ENCODE results near the gene KAT2A. TPM values are rescaled to one million over a fixed set of nuclear protein-coding genes. Genes with fewer than 3 reads are reported as not detected.
A peak's percentile ranks its signal among the peaks of the same experiment; 100 is the strongest.

KAT2A gene
- polyA plus RNA-seq, 1 donor, result 49.1 TPM

- Histone ChIP-seq H3K36me3 (ENCODE audit: control insufficient read depth, insufficient read depth, low read length) (peaks cover 3% of the 10 kb centered on the region), H3K27me3 (ENCODE audit: control insufficient read depth, insufficient read depth, low read length) (no peaks in the 10 kb centered on the region), H3K27ac (ENCODE audit: low read length) (no peak overlapping the region), H3K4me3 (ENCODE audit: low read length) (no peak overlapping the region), H3K4me1 (ENCODE audit: control insufficient read depth, insufficient read depth, low read length) (peaks cover 10% of the 10 kb centered on the region), H3K9me3 (ENCODE audit: control insufficient read depth, low read depth, low read length) (no peaks in the 10 kb centered on the region)
- WGBS (ENCODE audit: insufficient coverage, low lambda C conversion rate), result no CpG with 5 or more reads among the region's 3 CpGs
- DNase-seq, result no peak
Measured at GRCh38 chr17:42104264-42104663, 16.9 kb downstream of the KAT2A start.

- Histone ChIP-seq H3K4me1 (ENCODE audit: control insufficient read depth, insufficient read depth, low read length) (peaks cover 10% of the 10 kb centered on the region), H3K4me3 (ENCODE audit: low read length) (no peak overlapping the region), H3K9me3 (ENCODE audit: control insufficient read depth, low read depth, low read length) (no peaks in the 10 kb centered on the region), H3K36me3 (ENCODE audit: control insufficient read depth, insufficient read depth, low read length) (peaks cover 3% of the 10 kb centered on the region), H3K27me3 (ENCODE audit: control insufficient read depth, insufficient read depth, low read length) (peaks cover 4% of the 10 kb centered on the region), H3K27ac (ENCODE audit: low read length) (no peak overlapping the region)
- no peak for DNase-seq
- no CpG with 5 or more reads among the region's 11 CpGs for WGBS (ENCODE audit: insufficient coverage, low lambda C conversion rate)
Measured at GRCh38 chr17:42103221-42103954, 17.8 kb downstream of the KAT2A start.

GRCh38 chr17:42101513-42102292 lies 19.5 kb downstream of the KAT2A start:
- peak in 1 of 2 donors; percentile 48 for DNase-seq
- peaks cover 3% of the 10 kb centered on the region for H3K36me3 ChIP-seq (ENCODE audit: control insufficient read depth, insufficient read depth, low read length)
- WGBS (ENCODE audit: insufficient coverage, low lambda C conversion rate), result no CpG with 5 or more reads among the region's 14 CpGs
- peaks cover 9% of the 10 kb centered on the region for H3K4me1 ChIP-seq (ENCODE audit: control insufficient read depth, insufficient read depth, low read length)
- no peak overlapping the region for H3K27ac ChIP-seq (ENCODE audit: low read length)
- no peaks in the 10 kb centered on the region for H3K9me3 ChIP-seq (ENCODE audit: control insufficient read depth, low read depth, low read length)
- H3K4me3 ChIP-seq (ENCODE audit: low read length), result no peak overlapping the region
- H3K27me3 ChIP-seq (ENCODE audit: control insufficient read depth, insufficient read depth, low read length), result peaks cover 19% of the 10 kb centered on the region

GRCh38 chr17:42098730-42099399 lies 22.3 kb downstream of the KAT2A start:
- no peak for DNase-seq
- H3K4me1 ChIP-seq (ENCODE audit: control insufficient read depth, insufficient read depth, low read length), result peaks cover 9% of the 10 kb centered on the region
- no peaks in the 10 kb centered on the region for H3K9me3 ChIP-seq (ENCODE audit: control insufficient read depth, low read depth, low read length)
- H3K36me3 ChIP-seq (ENCODE audit: control insufficient read depth, insufficient read depth, low read length), result no peaks in the 10 kb centered on the region
- WGBS (ENCODE audit: insufficient coverage, low lambda C conversion rate), result no CpG with 5 or more reads among the region's 14 CpGs
- peaks cover 32% of the 10 kb centered on the region for H3K27me3 ChIP-seq (ENCODE audit: control insufficient read depth, insufficient read depth, low read length)
- H3K27ac ChIP-seq (ENCODE audit: low read length), result no peak overlapping the region
- H3K4me3 ChIP-seq (ENCODE audit: low read length), result no peak overlapping the region

GRCh38 chr17:42097691-42098631 lies 23.2 kb downstream of the KAT2A start, which contains the start of gene ZNF385C:
ZNF385C (minus strand) TSS chr17:42098473; CDS start chr17:42063056, 35,417 bp downstream.
- Histone ChIP-seq H3K4me3 (ENCODE audit: low read length) (no peak within 1 kb of the TSS), H3K27ac (ENCODE audit: low read length) (no peak within 1 kb of the TSS), H3K4me1 (ENCODE audit: control insufficient read depth, insufficient read depth, low read length) (peaks cover 9% of the 10 kb centered on the region), H3K27me3 (ENCODE audit: control insufficient read depth, insufficient read depth, low read length) (peaks cover 32% of the 10 kb centered on the region), H3K36me3 (ENCODE audit: control insufficient read depth, insufficient read depth, low read length) (no peaks in the 10 kb centered on the region), H3K9me3 (ENCODE audit: control insufficient read depth, low read depth, low read length) (no peaks in the 10 kb centered on the region)
- no peak for DNase-seq
- WGBS (ENCODE audit: insufficient coverage, low lambda C conversion rate), result no CpG with 5 or more reads among the region's 52 CpGs

- no peak for DNase-seq
- H3K4me1 ChIP-seq (ENCODE audit: control insufficient read depth, insufficient read depth, low read length), result peaks cover 9% of the 10 kb centered on the region
- H3K27ac ChIP-seq (ENCODE audit: low read length), result no peak overlapping the region
- no peaks in the 10 kb centered on the region for H3K9me3 ChIP-seq (ENCODE audit: control insufficient read depth, low read depth, low read length)
- no CpG with 5 or more reads among the region's 8 CpGs for WGBS (ENCODE audit: insufficient coverage, low lambda C conversion rate)
- H3K27me3 ChIP-seq (ENCODE audit: control insufficient read depth, insufficient read depth, low read length), result peaks cover 32% of the 10 kb centered on the region
- H3K4me3 ChIP-seq (ENCODE audit: low read length), result no peak overlapping the region
- H3K36me3 ChIP-seq (ENCODE audit: control insufficient read depth, insufficient read depth, low read length), result no peaks in the 10 kb centered on the region
Measured at GRCh38 chr17:42096360-42097111, 24.6 kb downstream of the KAT2A start.

- no peaks in the 10 kb centered on the region for H3K9me3 ChIP-seq (ENCODE audit: control insufficient read depth, low read depth, low read length)
- no peaks in the 10 kb centered on the region for H3K36me3 ChIP-seq (ENCODE audit: control insufficient read depth, insufficient read depth, low read length)
- H3K27ac ChIP-seq (ENCODE audit: low read length), result no peak overlapping the region
- H3K4me3 ChIP-seq (ENCODE audit: low read length), result no peak overlapping the region
- 86% methylated on average over 1 of the region's 12 CpGs for WGBS (ENCODE audit: insufficient coverage, low lambda C conversion rate)
- peaks cover 32% of the 10 kb centered on the region for H3K27me3 ChIP-seq (ENCODE audit: control insufficient read depth, insufficient read depth, low read length)
- no peak for DNase-seq
- H3K4me1 ChIP-seq (ENCODE audit: control insufficient read depth, insufficient read depth, low read length), result peaks cover 9% of the 10 kb centered on the region
Measured at GRCh38 chr17:42094375-42095069, 26.6 kb downstream of the KAT2A start.

GRCh38 chr17:42092939-42093338 lies 28.2 kb downstream of the KAT2A start:
- peaks cover 7% of the 10 kb centered on the region for H3K4me1 ChIP-seq (ENCODE audit: control insufficient read depth, insufficient read depth, low read length)
- H3K9me3 ChIP-seq (ENCODE audit: control insufficient read depth, low read depth, low read length), result peaks cover 2% of the 10 kb centered on the region
- H3K27ac ChIP-seq (ENCODE audit: low read length), result no peak overlapping the region
- no peaks in the 10 kb centered on the region for H3K36me3 ChIP-seq (ENCODE audit: control insufficient read depth, insufficient read depth, low read length)
- no peak overlapping the region for H3K4me3 ChIP-seq (ENCODE audit: low read length)
- no peak for DNase-seq
- peaks cover 34% of the 10 kb centered on the region for H3K27me3 ChIP-seq (ENCODE audit: control insufficient read depth, insufficient read depth, low read length)
- WGBS (ENCODE audit: insufficient coverage, low lambda C conversion rate), result no CpG with 5 or more reads among the region's 6 CpGs
